Ammon's horn (tissue), 1 donor: ENCODE measurements around the gene ABCA1.
"Not testable (repeated sequence)": the region's sequence is repeated elsewhere in the genome, so short reads cannot be mapped to it uniquely, and the experiment has no call there.

Experiments used
- DNase-seq: peaks from one replicate; pipeline ENCODE4 v3.0.0-alpha.2; 2016; ENCODE audit warnings: low spot score

The ABCA1 gene

GRCh38 chr9:104868687-104869404, 59.1 kb downstream of the ABCA1 start:
- DNase-seq: peak; percentile 78

- no peak for DNase-seq
Observed at GRCh38 chr9:104868303-104868686, 59.7 kb downstream of the ABCA1 start.

GRCh38 chr9:104866191-104866590, 61.8 kb downstream of the ABCA1 start:
- DNase-seq: no peak

GRCh38 chr9:104864675-104865104, 63.3 kb downstream of the ABCA1 start:
- DNase-seq: no peak

GRCh38 chr9:104863180-104863883, 64.6 kb downstream of the ABCA1 start:
- DNase-seq: peak; percentile 88

- no peak for DNase-seq
Observed at GRCh38 chr9:104861397-104861796, 66.6 kb downstream of the ABCA1 start.

GRCh38 chr9:104860263-104860662, 67.7 kb downstream of the ABCA1 start:
- DNase-seq: peak; percentile 29

GRCh38 chr9:104858846-104859245, 69.1 kb downstream of the ABCA1 start:
- no peak for DNase-seq

- no peak for DNase-seq
Observed at GRCh38 chr9:104858271-104858670, 69.7 kb downstream of the ABCA1 start.

GRCh38 chr9:104856413-104856941, 71.5 kb downstream of the ABCA1 start:
- DNase-seq: no peak

- no peak for DNase-seq
Observed at GRCh38 chr9:104855807-104856206, 72.1 kb downstream of the ABCA1 start.

GRCh38 chr9:104855258-104855657, 72.7 kb downstream of the ABCA1 start:
- not testable (repeated sequence) for DNase-seq

GRCh38 chr9:104854613-104855012, 73.3 kb downstream of the ABCA1 start:
- DNase-seq: no peak

GRCh38 chr9:104853683-104854082, 74.3 kb downstream of the ABCA1 start:
- no peak for DNase-seq

GRCh38 chr9:104853159-104853558, 74.8 kb downstream of the ABCA1 start:
- DNase-seq: no peak

- DNase-seq: no peak
Observed at GRCh38 chr9:104851546-104851920, 76.4 kb downstream of the ABCA1 start.

- no peak for DNase-seq
Observed at GRCh38 chr9:104850786-104851545, 77.0 kb downstream of the ABCA1 start.

- no peak for DNase-seq
Observed at GRCh38 chr9:104849023-104849422, 78.9 kb downstream of the ABCA1 start.

- no peak for DNase-seq
Observed at GRCh38 chr9:104844710-104845109, 83.2 kb downstream of the ABCA1 start.

GRCh38 chr9:104843644-104844240, 84.2 kb downstream of the ABCA1 start:
- DNase-seq: no peak

GRCh38 chr9:104842698-104843097, 85.3 kb downstream of the ABCA1 start:
- no peak for DNase-seq

- DNase-seq: no peak
Observed at GRCh38 chr9:104841601-104842141, 86.3 kb downstream of the ABCA1 start.
